Measurements from ENCODE around the gene CCL16.
"Not testable (repeated sequence)": the region's sequence is repeated elsewhere in the genome, so short reads cannot be mapped to it uniquely, and the experiment has no call there.

The CCL16 gene

DNA sequence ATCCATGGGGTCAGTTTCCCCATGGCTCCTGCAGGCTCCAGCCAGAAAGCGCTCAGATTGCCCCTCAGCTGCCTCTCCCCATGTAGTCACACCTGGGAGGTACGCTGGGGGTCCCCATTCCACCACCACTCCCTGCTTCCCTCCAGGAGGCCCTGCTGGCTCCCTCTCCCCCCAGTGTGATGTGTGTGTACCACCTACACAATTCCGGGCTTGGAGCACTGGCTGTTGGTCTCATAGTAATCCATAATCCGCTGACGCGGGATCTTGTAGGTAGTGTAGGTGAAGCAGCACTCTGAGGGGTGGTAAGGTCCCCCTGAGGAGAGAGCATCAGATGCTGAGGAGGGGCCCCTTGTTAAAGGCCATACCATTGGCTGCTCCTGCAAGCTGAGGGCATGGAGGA is 2.8 kb upstream of the CCL16 start:
- no peak for DNase-seq

DNA sequence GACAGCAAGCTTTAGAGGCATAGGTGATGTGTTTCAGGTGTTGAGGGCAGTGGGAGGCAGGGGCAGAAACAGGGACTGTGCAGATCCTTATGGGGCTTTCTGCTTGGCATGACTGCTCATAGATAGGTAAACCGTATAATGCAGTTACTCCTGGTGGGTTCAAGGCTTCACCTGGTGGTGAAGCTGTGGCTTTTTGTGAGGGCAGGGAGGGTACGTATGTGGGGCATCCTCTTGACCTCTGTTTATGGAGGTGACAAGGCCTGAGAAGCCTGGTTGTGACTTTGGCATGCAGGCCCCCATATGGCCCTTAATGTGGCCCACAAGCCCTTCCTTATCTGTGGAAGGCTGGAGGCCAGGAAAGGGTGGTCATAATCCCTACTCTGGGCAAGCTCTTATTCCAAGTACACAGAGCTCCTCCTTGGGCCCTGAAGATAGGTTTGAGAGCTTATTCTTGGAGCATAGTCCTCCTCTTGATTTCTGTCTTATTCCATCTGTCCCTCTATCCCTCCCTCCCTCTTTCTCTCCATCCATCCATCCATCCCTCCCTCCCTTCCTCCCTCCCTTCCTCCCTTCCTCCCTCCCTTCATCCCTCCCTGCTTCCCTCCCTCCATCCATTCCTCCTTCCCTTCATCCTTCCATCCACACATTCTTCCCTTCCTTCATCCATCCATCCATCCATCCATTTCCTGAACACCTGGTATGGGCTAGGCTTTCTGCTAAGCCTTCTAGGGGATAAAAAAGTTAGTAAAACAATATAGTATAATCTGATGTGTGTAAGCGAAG is 1.3 kb upstream of the CCL16 start:
- no peak for DNase-seq

DNA sequence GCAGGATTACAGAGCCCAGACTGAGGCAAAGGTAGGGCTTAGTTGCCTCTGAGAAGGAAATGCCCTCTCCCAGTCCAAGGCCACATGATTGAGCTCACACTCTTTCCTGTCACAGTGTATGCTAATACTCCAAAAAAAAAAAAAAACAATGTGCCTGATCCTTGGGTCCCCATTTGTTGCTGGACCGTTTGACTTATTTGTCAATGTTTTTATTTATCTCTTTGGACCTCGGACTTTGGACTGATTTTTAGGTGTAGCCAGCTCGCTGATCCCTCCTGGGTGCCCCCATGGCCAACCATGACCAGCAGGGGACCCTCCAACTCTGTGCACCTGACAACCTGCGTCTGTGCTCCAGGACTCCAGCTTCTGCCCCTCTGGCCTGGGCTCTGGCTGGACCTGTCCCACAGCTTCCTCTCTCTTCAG is 622 bp upstream of the CCL16 start:
- DNase-seq, result no peak

- DNase-seq, result no peak
These were observed 3.0 kb downstream of the CCL16 start for GRCh38 chr17:35978346-35978745.

- DNase-seq, result no peak
These were observed 3.8 kb downstream of the CCL16 start for GRCh38 chr17:35977509-35977908.

DNA sequence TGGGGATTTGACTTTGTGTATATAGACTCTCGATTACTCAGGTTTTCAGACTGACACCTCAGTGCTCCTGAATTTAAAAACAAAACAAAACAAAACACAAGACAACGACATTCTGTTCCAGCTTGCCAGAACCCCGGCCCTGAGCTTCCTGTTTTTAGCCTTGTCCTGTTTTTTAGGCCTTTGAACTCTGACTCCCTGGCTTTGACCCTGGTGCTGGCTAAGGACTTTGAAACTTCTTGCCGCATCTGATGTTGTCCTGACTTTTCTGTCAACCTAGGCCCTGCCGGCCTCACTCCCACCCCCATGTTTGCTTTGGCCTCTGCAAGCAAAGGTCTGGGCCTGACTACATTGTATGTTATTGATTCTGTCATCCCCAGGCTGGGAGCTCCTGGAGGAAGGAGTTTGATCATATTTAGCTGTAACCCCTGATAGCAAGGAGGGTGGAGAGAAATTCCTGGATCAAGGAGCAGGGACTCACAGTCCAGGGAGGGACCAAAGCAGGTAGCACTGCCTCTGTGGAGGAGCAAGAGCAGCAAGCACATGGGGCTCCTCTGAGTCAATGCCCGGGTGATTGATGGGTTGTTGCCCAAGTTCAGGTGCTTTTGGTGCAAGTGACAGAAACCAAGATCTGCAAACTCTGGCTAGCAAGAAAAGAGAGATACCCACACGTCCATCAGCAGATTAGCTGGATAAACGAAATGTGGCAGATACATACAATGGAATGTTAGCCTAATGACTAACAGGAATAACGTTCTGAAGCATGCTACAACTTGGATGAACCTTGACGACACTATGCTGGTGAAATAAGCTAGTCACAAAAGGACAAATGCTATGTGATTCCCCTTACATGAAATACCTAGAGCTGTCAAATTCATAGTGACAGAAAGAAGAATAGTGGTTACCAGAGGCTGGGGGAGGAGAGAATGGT is 7.7 kb downstream of the CCL16 start:
- DNase-seq, result no peak

GRCh38 chr17:35972945-35973332 is 8.4 kb downstream of the CCL16 start:
- no peak for DNase-seq

- no peak for DNase-seq
These were observed 8.8 kb downstream of the CCL16 start for GRCh38 chr17:35972535-35972934.

DNA sequence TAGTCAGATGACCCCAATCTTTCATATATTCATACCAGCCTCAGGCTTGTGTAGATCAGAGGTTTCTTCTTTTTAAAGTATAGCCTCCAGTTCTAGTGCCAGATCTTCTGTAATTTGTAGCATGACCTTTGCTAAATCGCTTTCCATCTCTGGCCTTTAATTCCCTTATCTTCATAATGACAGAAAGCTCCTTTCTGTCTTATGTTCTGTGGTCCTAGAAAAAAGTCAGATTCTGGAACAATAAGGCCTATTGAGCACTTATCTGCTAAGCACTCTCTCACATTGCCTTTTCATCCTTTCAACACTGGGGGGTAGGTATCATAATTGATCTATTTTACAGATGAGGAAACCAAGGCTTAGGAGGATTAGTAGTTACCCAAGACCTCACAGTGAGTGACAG is 9.2 kb downstream of the CCL16 start:
- no peak for DNase-seq

GRCh38 chr17:35969558-35970380 is 11.5 kb downstream of the CCL16 start:
- DNase-seq, result peak; percentile 84

DNA sequence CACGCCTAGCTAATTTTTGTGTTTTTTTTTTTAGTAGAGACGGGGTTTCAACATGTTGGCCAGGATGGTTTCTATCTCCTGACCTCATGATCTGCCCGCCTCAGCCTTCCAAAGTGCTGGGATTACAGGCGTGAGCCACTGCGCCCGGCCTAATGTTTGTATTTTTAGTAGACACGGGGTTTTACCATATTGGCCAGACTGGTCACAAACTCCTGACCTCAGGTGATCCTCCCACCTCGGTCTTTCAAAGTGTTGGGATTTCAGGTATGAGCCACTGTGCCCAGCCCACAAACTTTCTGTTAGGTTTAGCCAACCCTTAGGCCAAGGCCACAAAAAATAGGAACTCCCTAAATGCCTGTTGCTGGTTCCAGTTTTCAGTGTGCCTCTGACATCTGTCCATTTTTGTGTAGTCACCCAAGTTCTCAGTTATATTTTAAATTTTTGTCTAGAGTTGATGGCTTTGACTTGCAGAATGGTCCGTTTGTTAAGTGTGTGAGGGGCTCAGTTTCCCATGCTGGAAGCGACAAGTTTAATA is 12.7 kb downstream of the CCL16 start:
- DNase-seq, result no peak

- DNase-seq, result no peak
These were observed 16.0 kb downstream of the CCL16 start for GRCh38 chr17:35965272-35965671.

DNA sequence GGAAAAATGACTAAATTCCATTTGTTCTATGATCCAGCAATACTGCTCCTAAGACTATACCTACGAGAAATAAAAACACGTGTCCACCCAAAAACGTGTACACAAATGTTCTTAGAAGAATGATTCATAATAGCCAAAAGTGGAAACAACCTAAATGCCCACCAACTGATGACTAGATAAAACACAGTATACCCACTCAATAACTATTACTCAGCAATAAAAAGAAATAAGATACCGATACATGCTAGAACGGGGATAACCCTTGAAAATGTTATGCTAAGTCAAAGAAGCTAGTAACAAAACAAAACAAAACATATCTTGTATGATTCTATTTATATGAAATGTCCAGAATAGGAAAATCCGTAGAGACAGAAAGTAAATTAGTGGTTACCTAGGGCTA is 17.6 kb downstream of the CCL16 start:
- no peak for DNase-seq

- no peak for DNase-seq
These were observed 27.6 kb downstream of the CCL16 start for GRCh38 chr17:35953720-35954119.

DNA sequence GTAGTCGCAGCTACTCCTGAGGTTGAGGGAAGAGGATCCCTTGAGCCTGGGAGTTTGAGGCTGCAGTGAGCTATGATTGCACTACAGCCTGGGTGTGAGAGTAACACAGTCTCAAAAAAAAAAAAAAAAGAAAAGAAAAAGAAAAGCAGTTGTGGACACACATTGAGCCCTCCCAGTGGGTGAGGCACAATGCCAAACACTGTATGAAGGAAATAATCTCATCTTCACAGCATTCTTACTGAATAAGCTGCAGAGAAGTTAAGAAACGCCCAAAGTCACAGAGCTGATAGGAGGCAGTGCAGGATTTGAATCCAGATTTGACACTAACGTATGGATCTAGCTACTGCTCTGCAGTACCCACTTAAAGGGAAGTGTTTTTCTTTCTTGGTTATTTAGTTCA is 31.9 kb downstream of the CCL16 start:
- no peak for DNase-seq

- DNase-seq, result no peak
These were observed 33.2 kb downstream of the CCL16 start for GRCh38 chr17:35948092-35948491.

DNA sequence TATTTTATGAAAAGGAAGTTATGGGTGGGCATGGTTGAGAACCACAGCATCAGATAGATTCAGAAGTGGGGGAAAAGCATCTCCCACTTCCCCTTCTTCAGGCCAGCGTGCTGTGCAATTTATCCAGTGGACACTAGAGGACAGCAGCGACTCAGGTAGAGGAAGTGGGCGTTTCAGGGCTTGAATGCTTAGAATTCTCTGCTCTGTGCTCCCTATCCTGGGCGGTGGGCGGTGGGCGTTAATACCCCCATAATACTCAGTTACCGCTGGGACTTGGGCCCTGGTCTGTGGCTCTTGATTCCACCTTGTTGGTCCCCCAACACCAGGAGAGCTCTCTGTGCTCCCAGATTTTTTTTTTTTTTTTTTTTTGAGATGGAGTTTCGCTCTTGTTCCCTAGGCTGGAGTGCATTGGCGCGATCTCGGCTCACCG is 34.1 kb downstream of the CCL16 start:
- DNase-seq, result peak; percentile 43

DNA sequence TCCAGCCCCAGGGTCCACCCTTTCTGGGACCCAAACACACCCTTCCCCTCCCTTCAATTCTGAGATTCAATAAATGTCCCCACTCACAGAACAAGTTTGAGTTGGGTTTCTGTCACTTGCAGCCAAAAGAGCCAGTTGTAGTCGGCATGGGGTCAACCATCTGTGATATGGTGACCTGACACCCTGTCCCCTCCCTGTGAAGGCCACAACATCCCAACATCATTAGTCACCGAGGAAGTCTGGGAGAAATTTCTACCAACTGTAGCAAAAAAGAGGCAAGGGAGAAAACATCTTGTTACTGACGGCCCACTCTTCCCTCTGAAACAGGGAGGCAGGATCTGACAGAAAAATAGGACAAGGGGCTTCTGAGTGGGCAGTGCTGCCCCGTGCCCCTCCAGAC is 37.1 kb downstream of the CCL16 start:
- no peak for DNase-seq

DNA sequence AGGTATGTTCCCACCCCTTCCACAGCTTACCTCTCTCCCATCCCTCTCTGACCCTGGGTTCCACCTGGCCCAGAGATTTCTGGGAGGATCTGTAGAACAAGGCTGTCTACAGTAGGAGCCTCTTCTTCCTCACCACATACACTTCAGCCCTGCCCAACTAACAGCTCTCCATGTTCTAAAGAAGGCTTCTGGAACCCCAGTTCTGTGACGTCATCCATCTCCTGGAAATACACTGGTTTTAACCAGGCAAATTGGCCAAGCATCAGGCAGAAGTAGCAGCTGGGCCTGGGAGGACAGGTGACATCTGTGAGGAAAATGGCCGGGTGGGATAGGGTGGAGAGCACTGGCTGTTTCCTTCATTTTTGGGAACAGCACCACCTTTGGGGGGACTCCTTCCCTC is 37.8 kb downstream of the CCL16 start, which contains the start of gene LYZL6:
TSS of gene LYZL6 (minus strand) at position 177 of the 400 bp plus-strand sequence. CDS start 4,357 bp downstream, outside the sequence.
- DNase-seq, result no peak

GRCh38 chr17:35942588-35943186 is 38.6 kb downstream of the CCL16 start:
- DNase-seq, result no peak

GRCh38 chr17:35938492-35938891 is 42.8 kb downstream of the CCL16 start:
- DNase-seq, result not testable (repeated sequence)

DNA sequence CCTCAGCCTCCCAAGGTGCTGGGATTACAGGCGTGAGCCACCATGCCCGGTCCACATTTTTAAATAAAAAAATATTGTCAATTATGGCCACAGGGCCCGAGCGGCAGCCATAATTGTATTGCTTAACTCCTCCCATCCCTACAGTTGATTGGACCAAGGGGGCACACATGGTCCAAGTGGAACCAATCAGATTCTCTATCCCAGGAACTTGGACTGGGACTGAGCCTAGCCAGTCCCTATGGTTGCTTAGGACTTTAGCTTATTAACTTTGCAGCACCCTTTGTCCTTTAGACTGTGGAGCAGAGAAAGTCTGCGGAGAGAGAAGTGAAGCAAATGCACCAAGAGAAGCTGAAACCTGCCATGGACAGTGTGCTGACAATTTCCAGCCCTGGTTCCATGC is 45.2 kb downstream of the CCL16 start:
- no peak for DNase-seq
